MM.1S (cell line): ENCODE results near the gene SLC49A4.

Experiments used
- DNase-seq: peaks from one replicate; pipeline ENCODE4 v3.0.0-alpha.2; 2015
- H2AFZ ChIP-seq: fragments of 300-600 bp; sonication (generic); 2 replicates; pipeline ENCODE4 v1.6.0; 2016; ENCODE audit warnings: antibody characterized with exemption, low read length
- H3F3A ChIP-seq: fragments of 300-600 bp; sonication (generic); 2 replicates; pipeline ENCODE4 v1.6.1; 2016; ENCODE audit warnings: mild to moderate bottlenecking, antibody characterized with exemption, low read length, moderate library complexity, mixed read lengths; ENCODE audit not compliant: insufficient read depth
- H3K27ac ChIP-seq: fragments of 300-600 bp; sonication (generic); 2 replicates; pipeline ENCODE4 v1.5.1; 2016; ENCODE audit warnings: mild to moderate bottlenecking, low read length
- H3K27me3 ChIP-seq: fragments of 300-600 bp; sonication (generic); replicated peaks from 2 replicates; pipeline ENCODE4 v1.6.0; 2016; ENCODE audit warnings: low read length; ENCODE audit not compliant: insufficient read depth
- H3K36me3 ChIP-seq: fragments of 300-600 bp; sonication (generic); replicated peaks from 2 replicates; pipeline ENCODE4 v1.6.1; 2016; ENCODE audit warnings: mild to moderate bottlenecking, low read length, mixed read lengths; ENCODE audit not compliant: insufficient read depth
- H3K4me1 ChIP-seq: fragments of 300-600 bp; sonication (generic); 2 replicates; pipeline ENCODE4 v1.6.1; 2016; ENCODE audit warnings: low read length, mixed read lengths
- H3K4me2 ChIP-seq: fragments of 300-600 bp; sonication (generic); 2 replicates; pipeline ENCODE4 v1.6.0; 2016; ENCODE audit warnings: low read depth, low read length
- H3K4me3 ChIP-seq: fragments of 300-600 bp; sonication (generic); 2 replicates; pipeline ENCODE4 v1.5.1; 2016; ENCODE audit warnings: low read length, mixed read lengths
- H3K79me2 ChIP-seq: fragments of 300-600 bp; sonication (generic); 2 replicates; pipeline ENCODE4 v1.6.1; 2016; ENCODE audit warnings: mixed run types, low read length, mixed read lengths
- H3K9ac ChIP-seq: fragments of 300-600 bp; sonication (generic); 2 replicates; pipeline ENCODE4 v1.6.1; 2016; ENCODE audit warnings: low read length, mixed read lengths
- H3K9me2 ChIP-seq: fragments of 300-600 bp; sonication (generic); replicated peaks from 2 replicates; pipeline ENCODE4 v1.6.1; 2016; ENCODE audit warnings: mild to moderate bottlenecking, low read length, mixed read lengths; ENCODE audit not compliant: insufficient read depth
- H3K9me3 ChIP-seq: fragments of 300-600 bp; sonication (generic); replicated peaks from 2 replicates; pipeline ENCODE4 v1.6.1; 2016; ENCODE audit warnings: mild to moderate bottlenecking, low read length, mixed read lengths; ENCODE audit not compliant: insufficient read depth
- H4K20me1 ChIP-seq: fragments of 300-600 bp; sonication (generic); 2 replicates; pipeline ENCODE4 v1.6.1; 2016; ENCODE audit warnings: mild to moderate bottlenecking, low read length, moderate library complexity, mixed read lengths; ENCODE audit not compliant: insufficient read depth
- EZH2 ChIP-seq: fragments of 300-600 bp; sonication (generic); optimal IDR thresholded peaks from 2 replicates; pipeline ENCODE3; 2017; ENCODE audit warnings: low read depth, mild to moderate bottlenecking, antibody characterized with exemption, low read length, mixed read lengths
- EZH2phosphoT487 ChIP-seq: fragments of 300-600 bp; sonication (generic); IDR thresholded peaks from 2 replicates; pipeline ENCODE4 v1.6.1; 2018; ENCODE audit warnings: antibody characterized with exemption, low read length
- TF ChIP-seq, protein P1 (sequence below): fragments of 300-600 bp; sonication (generic); IDR thresholded peaks from 2 replicates; pipeline ENCODE4 v1.5.1; 2016; ENCODE audit warnings: antibody characterized with exemption, low read length, mixed read lengths

Gene SLC49A4

DNA sequence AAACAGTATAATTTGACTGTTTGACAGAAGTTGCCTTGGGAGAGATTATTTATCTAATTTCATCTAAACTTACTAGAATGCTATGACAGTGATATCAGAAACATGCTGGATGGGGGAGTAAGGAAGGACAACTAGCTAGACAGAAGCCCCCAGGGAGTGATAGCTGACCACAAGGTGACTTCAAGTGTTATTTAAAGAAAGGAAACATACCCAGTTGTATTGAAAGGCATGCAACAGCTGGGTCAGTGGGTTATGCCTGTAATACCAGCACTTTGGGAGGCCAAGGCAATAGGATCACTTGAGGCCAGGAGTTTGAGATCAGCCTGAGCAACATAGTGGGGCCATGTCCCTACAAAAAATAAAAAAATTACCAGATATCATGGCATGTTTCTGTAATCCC is 69.6 kb downstream of the SLC49A4 start:
- Histone ChIP-seq H2AFZ (no peak overlapping the region), H4K20me1 (no peaks in the 10 kb centered on the region), H3K9me2 (no peaks in the 10 kb centered on the region), H3K36me3 (no peaks in the 10 kb centered on the region; the same call in 1 of the 2 replicates), H3K27ac (no peak overlapping the region), H3K4me1 (peaks cover 9% of the 10 kb centered on the region), H3F3A (no peaks in the 10 kb centered on the region), H3K4me3 (no peak overlapping the region), H3K79me2 (no peaks in the 10 kb centered on the region), H3K9ac (no peak overlapping the region), H3K4me2 (no peak overlapping the region), H3K27me3 (no peaks in the 10 kb centered on the region), H3K9me3 (no peaks in the 10 kb centered on the region)
- DNase-seq, result no peak
- TF ChIP-seq, protein P1, sequence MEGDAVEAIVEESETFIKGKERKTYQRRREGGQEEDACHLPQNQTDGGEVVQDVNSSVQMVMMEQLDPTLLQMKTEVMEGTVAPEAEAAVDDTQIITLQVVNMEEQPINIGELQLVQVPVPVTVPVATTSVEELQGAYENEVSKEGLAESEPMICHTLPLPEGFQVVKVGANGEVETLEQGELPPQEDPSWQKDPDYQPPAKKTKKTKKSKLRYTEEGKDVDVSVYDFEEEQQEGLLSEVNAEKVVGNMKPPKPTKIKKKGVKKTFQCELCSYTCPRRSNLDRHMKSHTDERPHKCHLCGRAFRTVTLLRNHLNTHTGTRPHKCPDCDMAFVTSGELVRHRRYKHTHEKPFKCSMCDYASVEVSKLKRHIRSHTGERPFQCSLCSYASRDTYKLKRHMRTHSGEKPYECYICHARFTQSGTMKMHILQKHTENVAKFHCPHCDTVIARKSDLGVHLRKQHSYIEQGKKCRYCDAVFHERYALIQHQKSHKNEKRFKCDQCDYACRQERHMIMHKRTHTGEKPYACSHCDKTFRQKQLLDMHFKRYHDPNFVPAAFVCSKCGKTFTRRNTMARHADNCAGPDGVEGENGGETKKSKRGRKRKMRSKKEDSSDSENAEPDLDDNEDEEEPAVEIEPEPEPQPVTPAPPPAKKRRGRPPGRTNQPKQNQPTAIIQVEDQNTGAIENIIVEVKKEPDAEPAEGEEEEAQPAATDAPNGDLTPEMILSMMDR, result no peak
- TF ChIP-seq EZH2phosphoT487 (no peak), EZH2 (no peak)

DNA sequence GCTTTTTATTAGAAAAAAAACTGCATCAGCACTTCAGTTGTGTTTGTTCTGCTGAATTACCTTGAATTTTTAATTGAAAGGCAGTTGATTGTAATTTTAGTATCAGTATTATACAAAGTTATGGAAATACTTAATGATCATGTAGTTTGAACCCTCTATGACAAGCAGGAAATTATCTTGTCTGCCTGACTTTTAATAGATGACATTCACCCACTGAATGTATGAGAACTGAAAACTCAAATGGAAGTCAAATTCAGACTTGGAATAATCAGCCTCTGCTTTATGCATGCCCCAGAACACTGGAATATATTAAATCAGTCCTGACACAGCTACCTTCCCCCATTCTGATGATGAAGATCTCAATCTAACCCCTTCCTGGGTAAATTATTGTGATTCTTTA is 73.5 kb downstream of the SLC49A4 start:
- Histone ChIP-seq H3K9ac (no peak overlapping the region), H3K27ac (no peak overlapping the region), H3K4me2 (no peak overlapping the region), H3K9me2 (no peaks in the 10 kb centered on the region), H3K27me3 (no peaks in the 10 kb centered on the region), H3F3A (no peaks in the 10 kb centered on the region), H3K4me3 (no peak overlapping the region), H3K79me2 (no peaks in the 10 kb centered on the region), H4K20me1 (no peaks in the 10 kb centered on the region), H2AFZ (no peak overlapping the region), H3K9me3 (no peaks in the 10 kb centered on the region), H3K4me1 (peaks cover 3% of the 10 kb centered on the region), H3K36me3 (no peaks in the 10 kb centered on the region; the same call in 1 of the 2 replicates)
- TF ChIP-seq EZH2 (no peak), EZH2phosphoT487 (no peak)
- TF ChIP-seq, protein P1, result no peak
- DNase-seq, result no peak

DNA sequence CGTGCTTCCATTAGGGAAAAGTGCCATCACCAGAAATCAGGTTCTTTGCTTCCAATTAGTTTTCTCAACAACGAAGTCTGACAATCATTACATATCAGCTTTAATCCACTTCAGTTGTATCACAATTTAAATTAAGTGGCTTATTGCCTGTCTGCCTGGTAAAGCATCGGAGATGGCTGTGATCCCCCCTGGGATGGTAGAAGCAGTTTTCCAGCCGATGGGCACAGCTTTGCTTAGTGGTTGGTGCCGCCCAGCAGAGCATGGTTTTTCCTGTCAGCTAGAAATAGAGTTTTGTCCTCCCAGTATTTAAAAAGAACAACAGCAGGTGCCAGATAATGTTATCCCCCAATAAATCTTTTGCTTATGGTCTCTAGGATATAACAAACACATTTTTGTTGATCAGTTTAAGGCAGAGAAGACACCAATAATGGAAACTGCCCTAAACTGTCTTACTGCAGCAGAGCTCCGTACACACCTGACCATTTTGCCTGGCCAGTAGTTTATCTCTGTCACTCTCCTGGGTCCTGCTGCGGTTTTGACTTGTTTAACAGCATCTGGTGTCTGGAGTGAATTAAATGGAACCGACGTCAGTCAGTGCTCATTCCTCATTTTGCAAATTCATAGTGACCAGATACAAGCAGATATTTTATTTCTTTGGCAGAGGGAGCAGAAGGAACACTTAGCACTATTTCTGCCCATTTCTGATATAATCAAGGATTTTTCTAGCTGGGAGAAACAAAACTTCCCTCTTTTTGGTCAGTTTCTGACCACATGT is 79.1 kb downstream of the SLC49A4 start:
- H3K36me3 ChIP-seq, result no peaks in the 10 kb centered on the region; the same call in 1 of the 2 replicates
- no peak overlapping the region for H2AFZ ChIP-seq
- H3K4me2 ChIP-seq, result no peak overlapping the region
- TF ChIP-seq EZH2phosphoT487, result no peak
- TF ChIP-seq, protein P1, result no peak
- no peak for TF ChIP-seq EZH2
- H4K20me1 ChIP-seq, result no peaks in the 10 kb centered on the region
- H3K79me2 ChIP-seq, result no peaks in the 10 kb centered on the region
- no peak overlapping the region for H3K27ac ChIP-seq
- no peaks in the 10 kb centered on the region for H3K9me2 ChIP-seq
- no peaks in the 10 kb centered on the region for H3K27me3 ChIP-seq
- H3K4me3 ChIP-seq, result no peak overlapping the region
- H3F3A ChIP-seq, result no peaks in the 10 kb centered on the region
- no peaks in the 10 kb centered on the region for H3K4me1 ChIP-seq
- H3K9ac ChIP-seq, result no peak overlapping the region
- no peaks in the 10 kb centered on the region for H3K9me3 ChIP-seq
- DNase-seq, result no peak
